DND-41 (cell line): ENCODE results near the gene MOCS2.

Experiments used
- ATAC-seq: fragments of 200-7000 bp; cut with Tn5 transposase; 3 replicates; pipeline ENCODE4 v1.9.1; 2021; ENCODE audit warnings: low read depth; ENCODE audit not compliant: insufficient read depth
- DNase-seq: peaks from one replicate; pipeline ENCODE4 v3.0.0-alpha.2; 2020
- H2AFZ ChIP-seq: 2 replicates; pipeline ENCODE4 v1.6.0; 2012; ENCODE audit warnings: low read depth, low read length
- H3K27ac ChIP-seq: 2 replicates; pipeline ENCODE4 v1.5.1; 2012; ENCODE audit warnings: low read length, inconsistent platforms
- H3K27me3 ChIP-seq: fragments of 200-600 bp; sonication (generic); 2 replicates; pipeline ENCODE4 v1.6.0; 2012; ENCODE audit warnings: low read length, mild to moderate bottlenecking, inconsistent platforms; ENCODE audit not compliant: insufficient read depth, poor library complexity
- H3K36me3 ChIP-seq: 2 replicates; pipeline ENCODE4 v1.5.1; 2012; ENCODE audit warnings: low read length, inconsistent platforms; ENCODE audit not compliant: insufficient read depth
- H3K4me1 ChIP-seq: 2 replicates; pipeline ENCODE4 v1.5.1; 2012; ENCODE audit warnings: mild to moderate bottlenecking, low read length; ENCODE audit not compliant: insufficient read depth
- H3K4me2 ChIP-seq: 2 replicates; pipeline ENCODE4 v1.6.0; 2012; ENCODE audit warnings: mild to moderate bottlenecking, moderate library complexity, low read length, inconsistent platforms; ENCODE audit not compliant: insufficient read depth
- H3K4me3 ChIP-seq, 2 experiments: fragments of 200-600 bp in 1 of 2; shearing (Covaris generic) in 1 of 2; 2 replicates each; pipeline ENCODE4 v1.5.1; 2012 to 2016; ENCODE audit warnings: inconsistent platforms in 2 of 2, low read length in 2 of 2, mild to moderate bottlenecking in 2 of 2, low read depth in 1 of 2, moderate library complexity in 1 of 2
- H3K79me2 ChIP-seq: 2 replicates; pipeline ENCODE4 v1.6.0; 2012; ENCODE audit warnings: low read length, inconsistent platforms; ENCODE audit not compliant: insufficient read depth
- H3K9ac ChIP-seq: 2 replicates; pipeline ENCODE4 v1.6.0; 2012; ENCODE audit warnings: low read depth, mild to moderate bottlenecking, inconsistent platforms, low read length, moderate library complexity
- H3K9me3 ChIP-seq: 2 replicates; pipeline ENCODE4 v1.5.1; 2012; ENCODE audit warnings: low read length, moderate library complexity, mild to moderate bottlenecking, inconsistent platforms; ENCODE audit not compliant: insufficient read depth, severe bottlenecking
- H4K20me1 ChIP-seq: 2 replicates; pipeline ENCODE4 v1.6.0; 2012; ENCODE audit warnings: low read length; ENCODE audit not compliant: insufficient read depth
- EZH2 ChIP-seq: IDR thresholded peaks from 3 replicates; pipeline ENCODE4 v1.6.1; 2012; ENCODE audit warnings: borderline replicate concordance, low read depth, mild to moderate bottlenecking, moderate library complexity, low read length, inconsistent platforms; ENCODE audit not compliant: severe bottlenecking
- TF ChIP-seq, protein P1 (sequence below): IDR thresholded peaks from 2 replicates; pipeline ENCODE4 v1.5.1; 2012; ENCODE audit warnings: borderline replicate concordance, low read length, moderate library complexity, mild to moderate bottlenecking; ENCODE audit not compliant: poor library complexity, severe bottlenecking; ENCODE audit errors: extremely low read depth

MOCS2 gene

GRCh38 chr5:53068291-53068836 lies 41.2 kb downstream of the MOCS2 start:
- Histone ChIP-seq H3K79me2 (no peaks in the 10 kb centered on the region), H3K9me3 (no peaks in the 10 kb centered on the region), H3K36me3 (peaks cover 10% of the 10 kb centered on the region; the same call in 1 of the 2 replicates), H3K9ac (no peak overlapping the region), H3K4me3 (no peak overlapping the region), H3K4me1 (no peaks in the 10 kb centered on the region), H4K20me1 (no peaks in the 10 kb centered on the region), H3K4me2 (no peak overlapping the region), H3K27me3 (no peaks in the 10 kb centered on the region), H2AFZ (no peak overlapping the region), H3K27ac (no peak overlapping the region)
- TF ChIP-seq EZH2, result no peak
- TF ChIP-seq, protein P1, sequence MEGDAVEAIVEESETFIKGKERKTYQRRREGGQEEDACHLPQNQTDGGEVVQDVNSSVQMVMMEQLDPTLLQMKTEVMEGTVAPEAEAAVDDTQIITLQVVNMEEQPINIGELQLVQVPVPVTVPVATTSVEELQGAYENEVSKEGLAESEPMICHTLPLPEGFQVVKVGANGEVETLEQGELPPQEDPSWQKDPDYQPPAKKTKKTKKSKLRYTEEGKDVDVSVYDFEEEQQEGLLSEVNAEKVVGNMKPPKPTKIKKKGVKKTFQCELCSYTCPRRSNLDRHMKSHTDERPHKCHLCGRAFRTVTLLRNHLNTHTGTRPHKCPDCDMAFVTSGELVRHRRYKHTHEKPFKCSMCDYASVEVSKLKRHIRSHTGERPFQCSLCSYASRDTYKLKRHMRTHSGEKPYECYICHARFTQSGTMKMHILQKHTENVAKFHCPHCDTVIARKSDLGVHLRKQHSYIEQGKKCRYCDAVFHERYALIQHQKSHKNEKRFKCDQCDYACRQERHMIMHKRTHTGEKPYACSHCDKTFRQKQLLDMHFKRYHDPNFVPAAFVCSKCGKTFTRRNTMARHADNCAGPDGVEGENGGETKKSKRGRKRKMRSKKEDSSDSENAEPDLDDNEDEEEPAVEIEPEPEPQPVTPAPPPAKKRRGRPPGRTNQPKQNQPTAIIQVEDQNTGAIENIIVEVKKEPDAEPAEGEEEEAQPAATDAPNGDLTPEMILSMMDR, result no peak
- no peak for DNase-seq
- no peak for ATAC-seq

DNA sequence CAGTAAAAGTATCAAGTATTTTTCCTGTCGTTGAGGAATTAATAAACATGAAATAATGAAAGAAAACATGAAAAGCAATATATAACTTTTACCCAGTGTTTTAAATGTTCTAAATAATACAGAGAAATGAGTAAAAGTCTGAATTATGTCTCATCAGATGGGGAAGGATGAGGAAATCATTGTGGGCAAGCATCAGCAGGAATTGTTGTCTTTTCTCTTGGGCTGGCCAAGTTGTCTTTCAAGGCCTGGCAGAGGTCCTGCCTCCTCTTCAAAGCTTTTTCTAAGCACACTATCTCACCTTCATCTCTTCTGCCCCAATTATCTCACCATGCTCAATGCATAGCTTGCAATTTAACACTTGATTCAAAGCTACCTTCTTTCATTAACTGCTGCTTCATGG lies 41.9 kb downstream of the MOCS2 start:
- Histone ChIP-seq H3K36me3 (0 out of 2 replicates have a peak, but pooled peaks cover 7% of the 10 kb centered on the region), H3K4me3 (no peak overlapping the region), H3K4me2 (no peak overlapping the region), H3K9ac (no peak overlapping the region), H4K20me1 (no peaks in the 10 kb centered on the region), H3K79me2 (no peaks in the 10 kb centered on the region), H2AFZ (no peak overlapping the region), H3K4me1 (no peaks in the 10 kb centered on the region), H3K27ac (no peak overlapping the region), H3K9me3 (no peaks in the 10 kb centered on the region), H3K27me3 (no peaks in the 10 kb centered on the region)
- DNase-seq (no peak), ATAC-seq (no peak)
- TF ChIP-seq, protein P1, result no peak
- no peak for TF ChIP-seq EZH2

- ATAC-seq, result no peak
- no peak for DNase-seq
These were observed 43.5 kb downstream of the MOCS2 start for GRCh38 chr5:53066088-53066487.

More at GRCh38 chr5:53066088-53066487, 43.5 kb downstream of the MOCS2 start:
- TF ChIP-seq EZH2, result no peak
- TF ChIP-seq, protein P1, result no peak
- Histone ChIP-seq H3K9me3 (no peaks in the 10 kb centered on the region), H3K79me2 (no peaks in the 10 kb centered on the region), H3K27me3 (no peaks in the 10 kb centered on the region), H3K4me2 (no peak overlapping the region), H3K36me3 (0 out of 2 replicates have a peak, but pooled peaks cover 7% of the 10 kb centered on the region), H3K9ac (no peak overlapping the region), H3K4me3 (no peak overlapping the region), H4K20me1 (no peaks in the 10 kb centered on the region), H3K4me1 (no peaks in the 10 kb centered on the region), H3K27ac (no peak overlapping the region), H2AFZ (no peak overlapping the region)
